IPS-15b (cell line): Measurements from ENCODE around the gene TGFBR1.

Experiments used
- H3K27me3 ChIP-seq: one replicate; pipeline ENCODE4 v1.6.1; 2013; ENCODE audit warnings: low read length; ENCODE audit not compliant: control insufficient read depth, insufficient read depth
- H3K36me3 ChIP-seq: one replicate; pipeline ENCODE4 v1.6.1; 2013; ENCODE audit warnings: low read length; ENCODE audit not compliant: control insufficient read depth, insufficient read depth
- H3K4me1 ChIP-seq: one replicate; pipeline ENCODE4 v1.6.1; 2013; ENCODE audit warnings: mild to moderate bottlenecking, low read length; ENCODE audit not compliant: control insufficient read depth, insufficient read depth
- H3K4me3 ChIP-seq: one replicate; pipeline ENCODE4 v1.5.1; 2013; ENCODE audit warnings: low read depth, low read length
- H3K9ac ChIP-seq: one replicate; pipeline ENCODE4 v1.6.1; 2013; ENCODE audit warnings: low read depth, mild to moderate bottlenecking, low read length
- H3K9me3 ChIP-seq: one replicate; pipeline ENCODE4 v1.6.1; 2013; ENCODE audit warnings: mild to moderate bottlenecking, low read length; ENCODE audit not compliant: control insufficient read depth, insufficient read depth

TGFBR1 gene

DNA sequence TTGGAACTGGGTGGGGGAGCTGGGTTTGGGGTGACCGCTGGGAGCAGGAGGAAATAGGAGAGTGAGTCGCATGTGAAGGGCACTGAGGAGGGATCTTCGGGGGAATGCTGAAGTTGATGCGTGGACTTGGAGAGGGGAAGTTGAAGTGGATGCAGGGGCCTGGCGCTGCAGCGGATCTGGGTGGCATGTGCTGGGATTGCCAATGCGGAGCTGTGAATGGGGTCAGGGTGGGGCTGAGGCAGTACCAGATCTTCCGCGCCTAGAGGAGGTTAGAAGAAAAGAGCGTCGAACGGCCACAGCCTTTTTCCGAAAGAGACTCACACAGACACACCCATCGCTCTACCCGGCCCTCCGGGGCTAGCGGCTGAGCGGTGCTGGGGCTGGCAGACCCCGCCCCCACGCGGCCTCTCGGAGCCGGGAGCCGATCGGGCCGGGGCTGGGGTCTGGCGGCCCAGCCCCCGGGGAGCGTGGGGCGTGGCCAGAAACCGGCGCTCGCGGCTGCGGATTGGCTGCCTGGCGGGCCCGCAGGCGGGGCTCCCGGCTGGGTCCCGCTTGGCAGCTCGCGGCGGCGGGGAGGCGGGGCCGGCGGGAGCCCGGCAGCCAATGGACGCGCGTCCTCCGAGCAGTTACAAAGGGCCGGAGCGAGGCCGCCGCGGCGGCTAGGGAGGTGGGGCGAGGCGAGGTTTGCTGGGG, at the start of gene TGFBR1:
Gene TGFBR1 (plus strand): TSS at position 655 of the 693 bp plus-strand sequence. CDS start 93 bp downstream, outside the sequence.
- Histone ChIP-seq H3K27me3 (peaks cover 16% of the 10 kb centered on the region), H3K4me3 (peak within 1 kb of the TSS; percentile 94), H3K9ac (peak within 1 kb of the TSS; percentile 16), H3K36me3 (no peaks in the 10 kb centered on the region), H3K9me3 (no peaks in the 10 kb centered on the region), H3K4me1 (peaks cover 5% of the 10 kb centered on the region)

DNA sequence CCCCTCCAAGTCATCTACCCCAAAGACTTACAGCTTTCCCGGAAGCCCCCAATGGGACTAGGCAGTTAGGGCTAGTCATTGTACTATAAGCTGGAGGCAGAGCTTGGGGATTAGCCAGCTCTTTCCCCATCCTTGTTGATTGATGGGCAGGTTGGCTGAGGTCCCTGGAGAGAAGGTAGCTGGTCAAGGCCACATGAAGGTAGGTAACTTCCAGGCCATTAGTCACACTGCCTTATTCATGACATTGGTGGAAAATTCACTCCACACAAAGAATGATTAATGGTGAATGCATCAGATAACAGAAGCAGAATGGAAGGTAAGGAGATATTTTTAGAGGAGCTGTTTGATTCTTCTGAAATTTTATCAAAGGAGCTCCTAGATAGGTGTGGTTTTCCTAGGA, 49.5 kb upstream of the TGFBR1 start:
- Histone ChIP-seq H3K9ac (no peak overlapping the region), H3K36me3 (no peaks in the 10 kb centered on the region), H3K27me3 (no peaks in the 10 kb centered on the region), H3K4me3 (no peak overlapping the region), H3K4me1 (no peaks in the 10 kb centered on the region), H3K9me3 (no peaks in the 10 kb centered on the region)

DNA sequence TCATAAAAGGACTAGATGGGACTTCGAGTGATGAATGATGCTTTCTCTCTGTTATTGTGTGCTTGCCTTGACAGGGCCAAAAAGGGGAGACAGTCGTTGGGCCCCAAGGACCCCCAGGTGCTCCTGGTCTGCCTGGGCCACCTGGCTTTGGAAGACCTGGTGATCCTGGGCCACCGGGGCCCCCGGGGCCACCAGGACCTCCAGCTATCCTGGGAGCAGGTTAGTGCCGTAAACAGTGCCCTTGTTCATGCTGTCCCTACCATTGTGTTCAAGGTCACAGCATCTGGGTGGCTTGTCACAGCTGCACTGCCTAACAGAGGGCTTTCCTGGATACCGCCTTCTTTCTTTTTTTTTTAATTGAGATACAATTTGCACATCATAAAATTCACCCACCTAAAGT, 48.7 kb upstream of the TGFBR1 start:
- no peak overlapping the region for H3K9ac ChIP-seq
- no peaks in the 10 kb centered on the region for H3K4me1 ChIP-seq
- no peaks in the 10 kb centered on the region for H3K9me3 ChIP-seq
- no peaks in the 10 kb centered on the region for H3K36me3 ChIP-seq
- no peaks in the 10 kb centered on the region for H3K27me3 ChIP-seq
- H3K4me3 ChIP-seq, result no peak overlapping the region

DNA sequence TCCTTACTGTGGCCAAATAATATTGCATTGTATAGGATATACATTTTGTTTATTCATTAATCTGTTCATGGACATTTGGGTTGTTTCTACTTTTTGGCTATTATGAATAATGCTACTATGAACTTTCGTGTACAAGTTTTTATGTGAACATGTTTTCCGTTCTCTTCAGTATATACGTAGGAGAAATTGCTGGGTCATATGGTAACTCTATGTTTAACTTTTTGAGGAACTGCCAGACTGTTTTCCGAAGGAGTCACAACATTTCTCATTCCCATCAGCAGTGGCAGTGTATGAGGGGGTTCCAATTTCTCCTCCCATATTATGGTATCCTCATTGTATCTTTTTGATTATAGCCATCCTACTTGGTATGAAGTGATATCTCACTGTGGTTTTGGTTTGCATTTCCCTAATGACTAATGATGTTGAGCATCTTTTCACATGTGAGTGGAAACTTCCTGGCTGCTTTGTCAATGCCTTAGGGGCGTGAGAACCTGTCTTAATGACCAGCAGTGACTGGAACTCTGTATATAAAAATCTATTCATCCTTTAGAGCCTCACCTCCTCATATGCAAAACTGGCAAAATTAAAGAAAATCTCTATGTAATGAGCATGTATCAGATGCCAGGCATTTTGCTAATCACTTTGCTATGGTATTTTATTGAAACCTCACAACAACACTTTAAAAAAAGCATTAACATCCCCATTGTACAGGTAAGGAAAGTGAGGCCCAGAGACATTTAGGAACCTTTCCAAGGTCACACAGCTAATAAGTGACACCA, 47.8 kb upstream of the TGFBR1 start:
- no peak overlapping the region for H3K4me3 ChIP-seq
- no peaks in the 10 kb centered on the region for H3K36me3 ChIP-seq
- no peaks in the 10 kb centered on the region for H3K4me1 ChIP-seq
- no peaks in the 10 kb centered on the region for H3K27me3 ChIP-seq
- no peak overlapping the region for H3K9ac ChIP-seq
- no peaks in the 10 kb centered on the region for H3K9me3 ChIP-seq

DNA sequence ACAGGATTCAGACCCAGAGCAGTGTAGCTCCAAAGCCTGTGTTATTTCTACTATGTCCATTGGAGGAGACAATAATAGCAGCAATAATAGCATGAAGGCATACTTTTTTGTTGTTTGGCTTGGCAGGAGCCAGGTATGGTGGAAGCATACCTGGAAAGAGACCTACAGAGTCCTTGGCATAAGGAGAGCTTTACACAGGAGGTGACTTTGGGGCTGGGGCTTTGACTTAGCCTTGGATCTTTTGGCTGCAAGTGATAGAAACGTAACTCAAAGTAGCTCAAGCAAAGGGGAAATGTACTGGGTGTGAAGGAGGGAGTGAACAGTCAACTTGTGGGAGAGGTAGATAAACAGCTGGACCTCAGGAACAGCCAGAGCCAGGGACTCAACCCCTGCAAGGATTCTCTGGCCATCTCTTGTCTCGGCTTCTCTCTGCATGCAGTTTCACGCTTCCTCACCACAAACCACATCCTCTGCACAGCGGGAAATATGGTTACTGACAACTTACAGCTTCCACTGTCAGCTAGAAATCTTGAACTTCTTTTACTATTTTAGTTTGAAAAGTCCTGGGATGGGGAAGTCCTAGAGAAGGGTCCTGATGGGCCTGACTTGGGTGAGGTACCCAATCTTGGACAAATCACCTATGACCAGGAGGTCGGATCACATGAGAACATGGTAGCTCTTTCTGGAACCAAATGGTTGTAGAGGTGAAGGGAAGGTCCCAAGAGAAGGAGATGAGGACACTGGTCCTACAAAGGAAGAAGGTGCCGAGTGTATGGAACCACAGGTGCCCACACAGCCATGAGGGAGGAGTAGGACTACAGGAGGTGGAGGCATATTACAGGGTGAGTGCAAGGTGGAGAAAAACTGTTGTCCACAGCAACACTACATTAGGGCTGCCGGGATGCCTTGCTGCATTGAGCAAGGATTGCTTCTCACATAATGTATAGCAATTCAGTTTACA, 47.0 kb upstream of the TGFBR1 start:
- H3K27me3 ChIP-seq, result no peaks in the 10 kb centered on the region
- H3K4me3 ChIP-seq, result no peak overlapping the region
- no peaks in the 10 kb centered on the region for H3K36me3 ChIP-seq
- H3K9me3 ChIP-seq, result no peaks in the 10 kb centered on the region
- no peak overlapping the region for H3K9ac ChIP-seq
- no peaks in the 10 kb centered on the region for H3K4me1 ChIP-seq

DNA sequence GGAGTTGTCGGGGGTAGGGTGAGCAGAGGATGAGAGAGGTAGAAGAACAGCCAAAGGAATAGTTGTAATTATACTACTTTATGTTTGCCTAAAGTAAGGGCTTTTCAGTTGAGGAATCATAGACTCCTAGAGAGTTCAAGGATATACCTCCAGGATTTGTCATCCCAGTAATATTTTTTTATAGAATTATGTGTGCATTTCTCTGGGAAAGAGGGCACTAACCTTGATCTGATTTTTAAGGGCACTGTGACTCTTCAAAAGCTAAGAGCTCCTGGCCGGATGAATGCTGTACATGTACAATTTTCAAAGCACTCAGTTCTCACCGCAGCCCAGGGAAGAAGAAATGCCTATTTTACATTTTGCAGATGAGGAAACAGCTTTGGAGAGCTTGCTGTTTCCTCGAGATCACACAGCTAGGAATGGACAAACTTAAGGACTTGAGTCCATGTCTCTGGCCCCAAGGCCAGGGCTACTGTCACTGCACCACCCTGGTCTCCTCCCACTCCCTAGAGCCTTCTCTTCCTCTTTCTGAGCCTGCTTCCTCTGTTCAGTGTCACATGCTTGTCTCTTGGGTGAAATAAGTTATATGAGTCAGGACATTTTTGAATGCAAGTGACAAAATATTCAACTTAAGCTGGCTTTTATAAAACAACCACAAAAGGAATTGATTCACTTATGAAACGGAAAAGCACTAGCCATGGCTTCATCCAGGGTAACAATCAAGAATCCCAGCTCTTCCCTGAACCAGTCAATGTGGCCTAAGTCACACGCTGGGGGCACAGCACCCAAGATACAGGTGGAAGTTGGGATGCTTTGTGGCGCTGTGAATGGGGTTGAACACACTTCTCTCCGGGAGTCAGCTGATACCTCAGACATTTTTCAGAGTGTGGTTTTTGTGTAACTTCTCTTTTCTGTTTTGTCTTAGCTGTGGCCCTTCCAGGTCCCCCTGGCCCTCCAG, 45.7 kb upstream of the TGFBR1 start:
- no peaks in the 10 kb centered on the region for H3K36me3 ChIP-seq
- H3K9ac ChIP-seq, result no peak overlapping the region
- H3K4me1 ChIP-seq, result no peaks in the 10 kb centered on the region
- no peak overlapping the region for H3K4me3 ChIP-seq
- no peaks in the 10 kb centered on the region for H3K27me3 ChIP-seq
- H3K9me3 ChIP-seq, result no peaks in the 10 kb centered on the region

DNA sequence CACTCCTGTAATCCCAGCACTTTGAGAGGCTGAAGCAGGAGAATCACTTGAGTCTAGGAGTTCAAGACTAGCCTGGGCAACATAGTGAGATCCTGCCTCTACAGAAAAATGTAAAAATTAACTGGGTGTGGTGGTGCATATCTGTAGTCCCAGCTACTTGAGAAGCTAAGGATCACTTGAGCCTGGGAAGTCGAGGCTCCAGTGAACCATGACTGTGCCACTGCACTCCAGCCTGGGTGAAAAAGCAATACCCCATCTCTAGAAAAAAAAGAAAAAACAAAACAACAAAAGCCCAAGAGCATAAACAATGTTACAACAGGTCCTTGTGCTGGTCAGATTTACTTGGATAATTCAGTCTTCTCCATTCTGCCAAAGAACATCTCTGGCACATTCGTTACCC, 44.3 kb upstream of the TGFBR1 start:
- H3K9me3 ChIP-seq, result no peaks in the 10 kb centered on the region
- no peaks in the 10 kb centered on the region for H3K36me3 ChIP-seq
- H3K4me3 ChIP-seq, result no peak overlapping the region
- H3K27me3 ChIP-seq, result no peaks in the 10 kb centered on the region
- no peaks in the 10 kb centered on the region for H3K4me1 ChIP-seq
- no peak overlapping the region for H3K9ac ChIP-seq

DNA sequence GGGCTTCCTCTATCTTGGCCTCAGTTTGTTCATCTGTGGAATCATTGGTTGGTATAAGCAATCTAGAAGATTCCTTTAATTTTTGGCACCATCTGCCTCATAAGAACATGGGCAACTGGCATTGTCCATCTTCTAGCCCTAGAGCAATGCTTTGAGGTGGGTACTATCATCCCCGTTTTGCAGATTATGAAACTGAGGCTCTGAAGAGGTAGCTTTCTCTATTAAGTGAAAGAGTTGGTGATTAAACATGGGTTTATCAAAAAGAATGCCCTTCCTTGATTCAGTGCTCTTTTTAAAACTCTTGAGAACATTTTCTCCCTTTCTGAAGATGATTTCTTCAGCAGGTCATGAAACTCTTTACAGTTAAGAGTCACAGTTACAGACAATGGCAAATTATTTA, 42.4 kb upstream of the TGFBR1 start:
- no peaks in the 10 kb centered on the region for H3K4me1 ChIP-seq
- H3K36me3 ChIP-seq, result no peaks in the 10 kb centered on the region
- no peak overlapping the region for H3K4me3 ChIP-seq
- H3K27me3 ChIP-seq, result no peaks in the 10 kb centered on the region
- no peaks in the 10 kb centered on the region for H3K9me3 ChIP-seq
- H3K9ac ChIP-seq, result no peak overlapping the region

DNA sequence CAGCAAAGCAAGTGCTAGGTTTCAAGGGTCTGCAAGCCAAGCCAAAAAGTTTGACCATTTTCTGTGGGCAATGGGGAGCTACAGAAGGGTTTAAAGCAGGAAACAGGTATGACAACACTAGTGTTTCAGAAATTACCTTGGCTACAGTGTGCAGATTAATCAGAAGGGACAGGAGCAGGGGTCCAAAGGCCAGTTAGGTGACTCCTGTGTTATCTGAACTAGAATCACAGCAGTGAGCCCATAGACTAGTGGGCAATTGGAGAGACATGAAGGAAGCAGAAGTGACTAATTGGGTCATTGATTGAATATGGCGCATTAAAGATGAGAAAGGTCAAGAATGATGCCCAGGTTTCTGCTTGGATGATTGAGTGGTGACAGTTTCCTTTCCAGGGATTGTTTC, 41.4 kb upstream of the TGFBR1 start:
- no peaks in the 10 kb centered on the region for H3K27me3 ChIP-seq

DNA sequence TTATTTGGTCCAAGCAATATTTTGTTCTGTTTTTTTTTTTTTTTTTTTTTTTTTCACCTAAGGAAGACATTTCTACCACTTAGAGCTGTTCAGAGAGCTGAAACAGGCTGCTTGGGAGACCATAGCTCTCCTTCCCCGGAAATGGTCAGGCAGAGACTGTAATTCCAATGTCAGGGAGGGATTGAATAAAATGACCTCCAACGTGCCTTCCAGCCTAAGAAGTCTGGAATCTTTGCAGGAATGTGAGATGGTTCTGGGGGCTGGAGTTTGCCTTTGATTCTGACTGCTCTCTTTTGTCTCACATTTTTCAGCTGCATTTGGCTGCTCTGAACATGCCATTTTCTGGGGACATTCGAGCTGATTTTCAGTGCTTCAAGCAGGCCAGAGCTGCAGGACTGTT, 38.3 kb upstream of the TGFBR1 start:
- H3K4me3 ChIP-seq, result no peak overlapping the region

More for the DNA sequence above, 41.4 kb upstream of the TGFBR1 start:
- Histone ChIP-seq H3K9me3 (no peaks in the 10 kb centered on the region), H3K36me3 (no peaks in the 10 kb centered on the region), H3K9ac (no peak overlapping the region), H3K4me1 (no peaks in the 10 kb centered on the region), H3K4me3 (no peak overlapping the region)

DNA sequence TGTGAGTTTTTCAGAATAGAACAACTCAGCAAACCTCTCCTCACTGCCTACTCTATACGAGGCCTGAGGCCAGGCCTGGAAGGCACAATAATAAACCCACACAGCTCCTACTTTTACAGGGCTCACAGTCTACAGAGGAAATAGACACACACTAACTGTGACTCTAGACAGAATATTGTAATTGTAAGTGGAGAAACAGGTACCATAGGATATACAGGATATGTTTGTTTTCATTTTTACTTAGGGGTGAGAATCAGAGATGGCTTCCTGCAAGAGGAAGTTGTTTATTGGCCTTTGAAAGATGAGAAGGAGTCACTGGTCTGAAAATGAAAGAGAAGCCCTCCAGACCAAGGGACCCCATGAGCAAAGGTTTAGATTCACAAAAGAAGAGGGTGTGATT, 35.8 kb upstream of the TGFBR1 start:
- H3K9me3 ChIP-seq, result no peaks in the 10 kb centered on the region
- no peak overlapping the region for H3K4me3 ChIP-seq
- no peaks in the 10 kb centered on the region for H3K4me1 ChIP-seq
- no peaks in the 10 kb centered on the region for H3K27me3 ChIP-seq
- H3K36me3 ChIP-seq, result no peaks in the 10 kb centered on the region
- H3K9ac ChIP-seq, result no peak overlapping the region

More for the DNA sequence above, 38.3 kb upstream of the TGFBR1 start:
- Histone ChIP-seq H3K9ac (no peak overlapping the region), H3K36me3 (no peaks in the 10 kb centered on the region), H3K27me3 (no peaks in the 10 kb centered on the region), H3K9me3 (no peaks in the 10 kb centered on the region), H3K4me1 (no peaks in the 10 kb centered on the region)
